ENCODE data around the gene METTL13. TPM values are rescaled to one million over a fixed set of nuclear protein-coding genes. Genes with fewer than 3 reads are reported as not detected.
A peak's percentile ranks its signal among the peaks of the same experiment; 100 is the strongest.

The METTL13 gene
- total RNA-seq, 1 donor from 2014 or later = 25.1 TPM

- FAIRE-seq (no peak), DNase-seq (ENCODE audit: low read depth) (peak; percentile 82)
- Histone ChIP-seq H3K9me3 (ENCODE audit: insufficient read depth, low read depth, low read length) (no peaks in the 10 kb centered on the region), H3K27me3 (ENCODE audit: insufficient read depth, low read length) (no peaks in the 10 kb centered on the region), H3K4me3 (ENCODE audit: insufficient read depth, low read depth, low read length) (peak overlapping the region; percentile 95), H3K9ac (ENCODE audit: low read length) (peak overlapping the region; percentile 95), H3K36me3 (ENCODE audit: insufficient read depth, low read length) (no peaks in the 10 kb centered on the region), H3K79me2 (ENCODE audit: insufficient read depth, low read length) (peaks cover 24% of the 10 kb centered on the region), H3K27ac (ENCODE audit: low read depth, low read length) (peak overlapping the region; percentile 95), H2AFZ (ENCODE audit: low read depth, low read length) (peak overlapping the region; percentile 91), H4K20me1 (ENCODE audit: insufficient read depth, low read length) (no peaks in the 10 kb centered on the region), H3K4me1 (ENCODE audit: insufficient read depth, low read length) (peaks cover 32% of the 10 kb centered on the region), H3K4me2 (ENCODE audit: low read length) (peak overlapping the region; percentile 99)
- TF ChIP-seq EZH2 (IDR thresholded peaks at IDR 0.05; ENCODE audit: insufficient read depth, low read length) = no peak
- no peak for TF ChIP-seq CTCF (IDR thresholded peaks at IDR 0.05; ENCODE audit: insufficient read depth, low read depth, low read length)
- no peaks in the 10 kb centered on the region for H3K9me3 Mint-ChIP-seq (ENCODE audit: unreplicated experiment)
- H3K4me3 Mint-ChIP-seq (ENCODE audit: unreplicated experiment) = peak overlapping the region; percentile 95
- peaks cover 34% of the 10 kb centered on the region for H3K4me1 Mint-ChIP-seq (ENCODE audit: low read depth, unreplicated experiment)
- no peaks in the 10 kb centered on the region for H3K36me3 Mint-ChIP-seq (ENCODE audit: low read depth, unreplicated experiment)
- H3K27ac Mint-ChIP-seq (ENCODE audit: unreplicated experiment) = peak overlapping the region; percentile 96
- no peaks in the 10 kb centered on the region for H3K27me3 Mint-ChIP-seq (ENCODE audit: low read depth, unreplicated experiment)
Measured at GRCh38 chr1:171743081-171743870, 38.2 kb upstream of the METTL13 start.

- Histone ChIP-seq H3K36me3 (ENCODE audit: insufficient read depth, low read length) (no peaks in the 10 kb centered on the region), H3K9me3 (ENCODE audit: insufficient read depth, low read depth, low read length) (no peaks in the 10 kb centered on the region), H4K20me1 (ENCODE audit: insufficient read depth, low read length) (no peaks in the 10 kb centered on the region), H3K79me2 (ENCODE audit: insufficient read depth, low read length) (peaks cover 11% of the 10 kb centered on the region), H3K9ac (ENCODE audit: low read length) (no peak overlapping the region), H3K4me1 (ENCODE audit: insufficient read depth, low read length) (peaks cover 21% of the 10 kb centered on the region), H3K27me3 (ENCODE audit: insufficient read depth, low read length) (no peaks in the 10 kb centered on the region), H3K27ac (ENCODE audit: low read depth, low read length) (no peak overlapping the region), H2AFZ (ENCODE audit: low read depth, low read length) (no peak overlapping the region), H3K4me2 (ENCODE audit: low read length) (no peak overlapping the region), H3K4me3 (ENCODE audit: insufficient read depth, low read depth, low read length) (no peak overlapping the region)
- Mint-ChIP-seq H3K27me3 (ENCODE audit: low read depth, unreplicated experiment) (no peaks in the 10 kb centered on the region), H3K36me3 (ENCODE audit: low read depth, unreplicated experiment) (no peaks in the 10 kb centered on the region), H3K9me3 (ENCODE audit: unreplicated experiment) (no peaks in the 10 kb centered on the region), H3K4me1 (ENCODE audit: low read depth, unreplicated experiment) (peaks cover 20% of the 10 kb centered on the region), H3K4me3 (ENCODE audit: unreplicated experiment) (no peak overlapping the region), H3K27ac (ENCODE audit: unreplicated experiment) (no peak overlapping the region)
- DNase-seq (ENCODE audit: low read depth) (no peak), FAIRE-seq (no peak)
- no peak for TF ChIP-seq CTCF (IDR thresholded peaks at IDR 0.05; ENCODE audit: insufficient read depth, low read depth, low read length)
Measured at GRCh38 chr1:171744986-171745385, 36.5 kb upstream of the METTL13 start.

- no peaks in the 10 kb centered on the region for H3K79me2 ChIP-seq (ENCODE audit: insufficient read depth, low read length)
- no peak overlapping the region for H2AFZ ChIP-seq (ENCODE audit: low read depth, low read length)
- peaks cover 2% of the 10 kb centered on the region for H3K4me1 Mint-ChIP-seq (ENCODE audit: low read depth, unreplicated experiment)
- H3K27me3 ChIP-seq (ENCODE audit: insufficient read depth, low read length) = no peaks in the 10 kb centered on the region
- H3K4me1 ChIP-seq (ENCODE audit: insufficient read depth, low read length) = peaks cover 2% of the 10 kb centered on the region
- no peaks in the 10 kb centered on the region for H3K9me3 Mint-ChIP-seq (ENCODE audit: unreplicated experiment)
- H3K27ac Mint-ChIP-seq (ENCODE audit: unreplicated experiment) = no peak overlapping the region
- no peak overlapping the region for H3K4me3 Mint-ChIP-seq (ENCODE audit: unreplicated experiment)
- TF ChIP-seq CTCF (IDR thresholded peaks at IDR 0.05; ENCODE audit: insufficient read depth, low read depth, low read length) (no peak), EZH2 (IDR thresholded peaks at IDR 0.05; ENCODE audit: insufficient read depth, low read length) (no peak)
- no peaks in the 10 kb centered on the region for H3K36me3 Mint-ChIP-seq (ENCODE audit: low read depth, unreplicated experiment)
- H3K9ac ChIP-seq (ENCODE audit: low read length) = no peak overlapping the region
- H3K27ac ChIP-seq (ENCODE audit: low read depth, low read length) = no peak overlapping the region
- H3K4me2 ChIP-seq (ENCODE audit: low read length) = no peak overlapping the region
- H3K36me3 ChIP-seq (ENCODE audit: insufficient read depth, low read length) = no peaks in the 10 kb centered on the region
- DNase-seq (ENCODE audit: low read depth) (no peak), FAIRE-seq (no peak)
- no peak overlapping the region for H3K4me3 ChIP-seq (ENCODE audit: insufficient read depth, low read depth, low read length)
- H4K20me1 ChIP-seq (ENCODE audit: insufficient read depth, low read length) = no peaks in the 10 kb centered on the region
- no peaks in the 10 kb centered on the region for H3K27me3 Mint-ChIP-seq (ENCODE audit: low read depth, unreplicated experiment)
- H3K9me3 ChIP-seq (ENCODE audit: insufficient read depth, low read depth, low read length) = no peaks in the 10 kb centered on the region
Measured at GRCh38 chr1:171748651-171749050, 32.8 kb upstream of the METTL13 start.

All from astrocyte (in vitro differentiated cells and primary cell).